Kidney glomerular epithelial cell (primary cell): ENCODE data around the gene NUP54.
A peak's percentile ranks its signal among the peaks of the same experiment; 100 is the strongest.

Experiments used
- DNase-seq: peaks from one replicate; lab custom pipeline; 2025; lab: John Stamatoyannopoulos, UW

NUP54 gene, protein sequence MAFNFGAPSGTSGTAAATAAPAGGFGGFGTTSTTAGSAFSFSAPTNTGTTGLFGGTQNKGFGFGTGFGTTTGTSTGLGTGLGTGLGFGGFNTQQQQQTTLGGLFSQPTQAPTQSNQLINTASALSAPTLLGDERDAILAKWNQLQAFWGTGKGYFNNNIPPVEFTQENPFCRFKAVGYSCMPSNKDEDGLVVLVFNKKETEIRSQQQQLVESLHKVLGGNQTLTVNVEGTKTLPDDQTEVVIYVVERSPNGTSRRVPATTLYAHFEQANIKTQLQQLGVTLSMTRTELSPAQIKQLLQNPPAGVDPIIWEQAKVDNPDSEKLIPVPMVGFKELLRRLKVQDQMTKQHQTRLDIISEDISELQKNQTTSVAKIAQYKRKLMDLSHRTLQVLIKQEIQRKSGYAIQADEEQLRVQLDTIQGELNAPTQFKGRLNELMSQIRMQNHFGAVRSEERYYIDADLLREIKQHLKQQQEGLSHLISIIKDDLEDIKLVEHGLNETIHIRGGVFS

DNA sequence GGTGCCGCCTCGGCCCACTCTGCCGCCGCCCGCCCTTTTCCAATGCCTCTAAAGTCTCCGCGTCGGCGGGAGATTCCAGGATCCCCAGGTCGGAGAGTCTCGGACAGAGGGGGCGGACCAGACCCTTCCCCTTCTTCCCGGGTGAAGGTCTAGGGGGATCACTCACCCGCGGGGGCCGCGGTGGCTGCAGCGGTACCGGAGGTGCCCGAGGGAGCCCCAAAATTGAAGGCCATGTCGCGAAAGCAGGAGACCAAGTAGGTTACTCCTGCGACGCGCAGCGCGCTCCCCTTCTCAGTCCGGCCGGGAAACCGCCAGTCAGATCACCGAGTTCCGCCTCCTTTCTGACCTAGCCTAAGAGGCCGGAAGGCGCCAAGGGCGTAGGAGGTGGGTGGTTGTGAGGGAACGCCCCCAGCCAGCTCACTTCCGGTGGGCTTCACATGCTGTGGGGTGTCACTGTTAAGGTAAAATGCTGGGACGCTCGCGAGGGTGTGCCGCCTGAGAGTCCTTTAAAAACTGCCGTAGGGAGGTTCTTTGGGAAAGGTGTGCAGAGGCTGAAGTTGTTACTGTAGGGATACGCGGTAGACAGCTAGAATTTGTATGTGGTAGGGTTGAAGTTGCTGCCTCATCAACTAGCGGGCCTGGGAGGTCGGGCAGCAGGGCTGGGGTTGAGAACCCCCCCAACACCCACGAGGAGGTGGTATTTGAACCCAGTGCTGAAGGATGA, at the start of gene NUP54:
TSS of gene NUP54 (minus strand) at position 256 of the 724 bp plus-strand sequence. CDS start at position 233, 23 bp downstream.
- DNase-seq, result peak; percentile 88

GRCh38 chr4:76197031-76197743, 49.0 kb upstream of the NUP54 start:
- DNase-seq, result peak; percentile 22

DNA sequence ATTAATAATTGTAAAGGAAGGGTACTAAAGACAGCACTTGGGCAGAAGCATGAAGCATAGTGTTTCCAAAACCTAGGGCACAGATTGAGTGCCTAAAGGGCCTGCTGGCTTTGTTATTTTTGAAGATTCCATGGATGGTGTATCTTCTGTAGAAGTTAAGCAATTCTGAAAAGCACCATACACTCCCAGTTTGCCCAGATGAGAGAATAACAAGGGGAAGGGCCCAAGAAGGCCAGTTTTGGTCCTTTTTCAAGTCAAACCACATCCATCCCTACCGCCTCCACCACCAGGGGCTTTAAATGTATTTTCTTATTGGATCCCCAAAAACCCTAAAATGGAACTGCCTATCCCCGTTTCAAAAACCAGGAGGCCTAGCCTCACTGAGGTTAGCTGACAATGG, 48.2 kb upstream of the NUP54 start:
- DNase-seq, result no peak

- peak; percentile 65 for DNase-seq
These were observed 47.1 kb upstream of the NUP54 start for GRCh38 chr4:76195326-76195725.

DNA sequence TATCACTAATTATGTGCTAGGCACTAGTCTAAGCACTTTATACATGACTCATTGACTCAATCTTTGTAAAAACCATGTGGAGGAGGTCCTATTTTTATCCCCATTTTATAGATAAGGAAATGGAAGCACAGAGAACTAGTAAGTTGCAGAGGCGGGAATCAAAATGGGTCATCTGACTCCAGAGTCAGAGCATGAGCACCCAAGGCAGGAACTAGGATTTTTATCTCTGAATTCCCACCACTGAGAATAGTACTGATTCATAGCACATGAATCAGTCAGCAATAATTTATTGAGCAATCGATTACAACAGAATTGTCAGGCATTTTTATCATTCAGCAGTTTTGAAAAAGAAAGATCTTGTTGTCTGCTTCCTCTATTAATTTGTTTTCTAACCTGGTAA, 46.1 kb upstream of the NUP54 start:
- DNase-seq, result peak; percentile 95

DNA sequence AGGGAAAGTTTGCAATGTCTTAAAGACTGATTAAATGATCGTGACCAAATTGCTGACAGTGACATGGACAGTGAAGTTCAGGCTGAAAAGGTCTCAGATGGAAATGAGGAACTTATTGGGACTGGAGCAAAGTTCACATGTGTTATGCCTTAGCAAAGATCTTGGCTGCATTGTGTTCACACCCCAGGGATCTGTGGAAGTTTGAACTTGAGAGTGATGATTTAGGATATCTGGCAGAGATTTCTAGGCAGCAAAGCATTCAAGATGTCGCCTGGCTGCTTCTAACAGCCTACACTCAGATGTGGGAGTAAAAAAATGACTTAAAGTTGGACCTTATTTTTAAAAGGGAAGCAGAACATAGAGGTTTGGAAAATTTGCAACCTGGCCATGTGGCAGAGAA, 44.0 kb upstream of the NUP54 start:
- no peak for DNase-seq

DNA sequence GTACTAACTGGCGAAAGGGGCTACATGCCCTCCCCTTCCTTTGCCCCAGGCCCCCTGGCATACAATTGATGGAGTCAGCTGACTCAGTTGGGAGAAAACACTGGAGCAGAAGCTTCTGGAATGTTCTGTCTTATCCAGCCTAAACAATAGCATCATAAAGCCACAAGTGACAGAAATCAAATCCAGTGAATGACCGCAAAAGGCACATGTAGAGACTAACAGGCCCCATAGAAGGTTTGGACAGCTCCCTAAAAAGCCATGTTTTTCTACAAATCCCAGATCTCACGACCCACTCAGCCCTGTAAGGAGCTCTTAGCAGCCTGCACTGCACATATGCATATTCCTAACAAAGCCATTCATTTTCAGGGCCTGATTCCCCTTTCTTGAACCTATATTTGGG, 40.4 kb upstream of the NUP54 start:
- DNase-seq, result no peak

GRCh38 chr4:76188149-76188548, 40.0 kb upstream of the NUP54 start:
- no peak for DNase-seq

GRCh38 chr4:76187152-76187551, 39.0 kb upstream of the NUP54 start:
- no peak for DNase-seq

DNA sequence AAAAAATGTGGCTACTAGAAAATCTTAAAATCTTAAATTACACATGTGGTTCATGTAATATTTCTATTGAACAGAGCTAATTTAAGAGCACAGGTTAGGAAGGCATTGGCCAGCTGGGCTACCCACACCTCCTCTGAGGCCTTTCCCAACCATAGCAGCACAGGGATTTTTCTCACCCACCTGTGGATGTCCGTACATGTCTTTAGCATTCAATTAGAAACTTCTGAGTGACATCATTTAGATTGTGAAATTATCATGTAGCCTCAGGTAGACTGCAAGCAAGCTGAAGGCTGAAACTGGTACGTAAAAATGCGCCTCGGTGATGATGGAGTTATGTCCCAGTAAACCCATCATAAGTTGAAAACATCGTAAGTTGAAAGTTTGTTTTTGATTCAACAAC, 34.3 kb upstream of the NUP54 start:
- no peak for DNase-seq

- peak; percentile 66 for DNase-seq
These were observed 31.5 kb upstream of the NUP54 start for GRCh38 chr4:76179398-76180318.

DNA sequence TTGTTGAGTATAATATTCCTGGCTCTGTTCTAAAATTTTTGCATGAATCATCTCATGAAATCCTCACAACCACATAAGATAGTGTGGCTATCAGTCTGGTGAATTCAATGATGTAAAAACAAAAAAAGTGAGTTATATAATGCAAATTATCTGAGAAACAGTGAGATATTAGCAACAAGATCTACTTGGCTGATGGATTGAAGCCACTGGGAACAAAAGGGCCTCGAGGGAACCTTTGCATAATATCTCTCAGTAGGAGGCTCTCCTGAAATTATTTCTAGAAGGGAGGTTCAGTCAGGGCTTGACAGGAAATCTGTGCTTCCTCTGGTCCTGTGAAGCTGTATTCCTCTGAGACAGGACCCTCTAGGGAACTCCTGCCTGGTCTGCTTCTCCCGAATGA, 30.1 kb upstream of the NUP54 start:
- no peak for DNase-seq

DNA sequence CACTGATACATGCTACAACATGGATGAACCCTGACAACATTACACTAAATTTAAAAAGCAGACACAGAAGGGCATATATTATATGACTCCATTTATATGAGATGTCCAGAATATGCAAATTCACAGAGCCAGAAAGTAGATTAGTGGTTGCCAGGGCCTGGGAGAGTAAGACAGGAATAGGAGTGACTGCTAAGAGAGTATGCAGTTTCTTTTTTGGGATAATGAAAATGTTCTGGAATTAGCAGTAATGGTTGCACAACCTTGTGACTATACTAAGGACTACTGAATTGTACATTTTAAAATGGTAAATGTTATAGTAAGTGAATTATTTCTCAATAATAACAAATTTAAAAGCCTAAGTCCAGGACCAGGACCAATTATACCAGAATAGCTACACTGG, 29.5 kb upstream of the NUP54 start:
- no peak for DNase-seq

- no peak for DNase-seq
These were observed 27.1 kb upstream of the NUP54 start for GRCh38 chr4:76175336-76175735.

- no peak for DNase-seq
These were observed 26.0 kb upstream of the NUP54 start for GRCh38 chr4:76174216-76174615.

DNA sequence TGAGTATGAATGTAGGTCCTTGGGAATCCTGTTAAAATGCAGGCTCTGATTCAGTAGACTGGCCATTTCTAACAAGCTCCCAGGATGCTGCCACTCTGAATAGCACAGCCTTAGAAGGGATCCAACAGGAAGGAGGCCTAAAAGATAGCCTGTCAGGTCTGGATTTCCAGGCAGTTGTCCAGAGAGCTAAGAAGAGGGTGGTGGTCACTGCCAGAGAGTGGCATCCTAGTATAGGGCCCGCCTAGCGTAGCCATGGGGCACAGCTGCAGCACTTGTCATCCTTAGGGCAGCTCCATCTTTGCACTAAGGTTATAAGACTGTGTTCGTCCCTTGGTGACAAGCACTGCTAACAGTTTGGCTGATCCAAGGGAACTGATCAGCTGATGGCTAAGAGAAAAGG, 20.5 kb upstream of the NUP54 start:
- DNase-seq, result no peak

DNA sequence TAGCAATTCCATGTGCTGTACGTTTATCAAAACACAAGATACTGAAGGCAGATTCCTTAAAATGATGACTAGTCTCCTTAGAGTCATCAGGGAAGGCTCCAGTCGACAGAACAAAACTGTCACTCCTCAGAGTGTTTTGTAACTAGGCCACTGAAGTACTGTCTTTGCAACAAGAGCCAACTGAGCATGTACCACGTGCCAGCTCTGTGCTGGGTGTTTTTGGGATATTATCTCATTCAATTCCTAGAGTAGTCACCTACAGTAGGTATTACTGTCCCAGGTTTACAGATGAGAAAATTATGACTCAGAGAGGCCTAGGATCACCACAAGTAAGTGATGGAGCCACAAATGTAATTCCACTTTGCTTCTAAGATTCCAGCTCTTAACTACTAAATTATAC, 18.3 kb upstream of the NUP54 start:
- DNase-seq, result no peak

DNA sequence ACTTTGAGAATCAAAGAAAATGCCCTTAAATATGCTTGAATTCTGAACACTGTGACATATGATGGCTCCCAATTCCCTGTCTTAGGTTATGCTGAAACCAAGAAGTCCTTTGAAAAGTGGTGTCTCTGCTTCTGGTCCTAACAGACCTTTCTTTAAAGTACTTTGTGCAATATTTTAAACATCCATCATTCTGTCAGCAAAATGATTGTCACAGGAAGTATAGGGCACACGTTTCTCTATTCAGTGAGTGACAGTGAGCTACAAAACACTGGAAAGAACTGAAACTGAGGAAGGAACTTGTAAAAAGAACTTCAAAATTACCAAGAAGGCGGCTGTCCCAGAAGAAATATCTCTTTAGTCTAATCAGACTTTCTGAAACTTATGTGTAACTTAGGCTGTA, 12.2 kb upstream of the NUP54 start:
- DNase-seq, result no peak

GRCh38 chr4:76156635-76157034, 8.4 kb upstream of the NUP54 start:
- no peak for DNase-seq

- DNase-seq, result no peak
These were observed 7.8 kb upstream of the NUP54 start for GRCh38 chr4:76155979-76156378.

DNA sequence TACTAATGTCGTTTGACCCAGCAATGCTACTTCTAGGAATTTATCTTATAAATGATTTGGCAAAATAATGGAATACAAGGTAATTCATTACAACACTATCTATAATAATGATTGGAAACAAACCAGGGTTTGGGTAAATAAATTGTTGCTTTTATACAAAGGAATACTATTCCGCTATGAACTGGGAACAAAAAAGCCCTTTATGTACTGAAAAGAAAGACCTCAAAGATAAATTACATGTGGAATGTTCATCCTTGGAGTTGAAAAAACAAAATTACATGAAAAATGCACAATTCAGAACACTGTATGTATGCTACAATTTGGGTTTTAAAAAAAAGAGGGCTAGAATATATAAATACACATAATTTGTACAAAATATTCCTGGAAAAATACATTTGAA, 5.2 kb upstream of the NUP54 start:
- DNase-seq, result no peak
